Measurements from ENCODE around the gene SPDYE3. TPM values are rescaled to one million over a fixed set of nuclear protein-coding genes. Genes with fewer than 3 reads are reported as not detected.

Gene SPDYE3
- total RNA-seq, 4 donors from 2014 or later = not detected

- H3K9me3 ChIP-seq = peaks cover 0 to 3% of the 10 kb centered on the region in 2 donors
- no peak overlapping the region for H3K27ac ChIP-seq
- no peak overlapping the region for H3K4me3 ChIP-seq
- intact Hi-C loops (cut with DNase I; ENCODE audit: low total_unique reads) = no loop called here
- H3K27me3 ChIP-seq = no peaks in the 10 kb centered on the region
- TF ChIP-seq POLR2A (IDR thresholded peaks at IDR 0.05) = no peak
- TF ChIP-seq, protein P1, sequence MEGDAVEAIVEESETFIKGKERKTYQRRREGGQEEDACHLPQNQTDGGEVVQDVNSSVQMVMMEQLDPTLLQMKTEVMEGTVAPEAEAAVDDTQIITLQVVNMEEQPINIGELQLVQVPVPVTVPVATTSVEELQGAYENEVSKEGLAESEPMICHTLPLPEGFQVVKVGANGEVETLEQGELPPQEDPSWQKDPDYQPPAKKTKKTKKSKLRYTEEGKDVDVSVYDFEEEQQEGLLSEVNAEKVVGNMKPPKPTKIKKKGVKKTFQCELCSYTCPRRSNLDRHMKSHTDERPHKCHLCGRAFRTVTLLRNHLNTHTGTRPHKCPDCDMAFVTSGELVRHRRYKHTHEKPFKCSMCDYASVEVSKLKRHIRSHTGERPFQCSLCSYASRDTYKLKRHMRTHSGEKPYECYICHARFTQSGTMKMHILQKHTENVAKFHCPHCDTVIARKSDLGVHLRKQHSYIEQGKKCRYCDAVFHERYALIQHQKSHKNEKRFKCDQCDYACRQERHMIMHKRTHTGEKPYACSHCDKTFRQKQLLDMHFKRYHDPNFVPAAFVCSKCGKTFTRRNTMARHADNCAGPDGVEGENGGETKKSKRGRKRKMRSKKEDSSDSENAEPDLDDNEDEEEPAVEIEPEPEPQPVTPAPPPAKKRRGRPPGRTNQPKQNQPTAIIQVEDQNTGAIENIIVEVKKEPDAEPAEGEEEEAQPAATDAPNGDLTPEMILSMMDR (IDR thresholded peaks at IDR 0.05) = no peak
- no peak for DNase-seq
- H3K4me1 ChIP-seq = no peaks in the 10 kb centered on the region
- no peaks in the 10 kb centered on the region for H3K36me3 ChIP-seq
Observed at GRCh38 chr7:100370746-100371145, 63.2 kb downstream of the SPDYE3 start.

DNA sequence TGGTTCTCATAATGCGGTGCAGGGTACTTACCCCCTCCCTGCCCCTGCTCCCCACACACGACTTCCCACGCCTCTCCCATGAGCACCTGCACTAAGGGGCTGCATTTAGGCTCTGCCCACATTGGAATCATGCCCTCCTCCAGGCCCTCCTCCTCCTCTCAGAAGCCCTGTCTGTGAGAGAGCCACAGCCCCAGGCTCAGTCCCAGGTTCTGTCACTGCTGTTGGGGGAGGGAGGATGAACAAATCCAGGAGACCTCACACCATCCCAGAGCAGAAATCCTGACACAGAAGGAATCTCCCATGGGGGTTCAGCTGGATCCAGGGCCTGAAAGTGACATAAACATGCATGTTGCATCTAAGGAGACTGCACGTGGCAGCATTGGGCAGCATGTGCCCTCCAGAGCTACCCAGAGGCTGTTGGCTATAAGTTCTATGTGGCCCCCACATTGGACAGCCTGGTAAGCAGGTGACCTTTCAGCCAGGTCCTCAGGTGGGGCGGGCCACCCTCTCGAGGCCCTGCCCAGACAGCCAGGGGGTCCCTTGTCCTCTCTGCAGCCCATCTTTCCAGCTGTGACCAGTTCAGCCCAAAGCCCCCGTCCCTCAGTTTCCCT is 64.2 kb downstream of the SPDYE3 start:
- Histone ChIP-seq H3K27ac (no peak overlapping the region), H3K4me1 (no peaks in the 10 kb centered on the region), H3K4me3 (no peak overlapping the region), H3K36me3 (no peaks in the 10 kb centered on the region), H3K27me3 (no peaks in the 10 kb centered on the region), H3K9me3 (peaks cover 0 to 3% of the 10 kb centered on the region in 2 donors)
- intact Hi-C loops (cut with DNase I; ENCODE audit: low total_unique reads) = no loop called here
- no peak for DNase-seq
- TF ChIP-seq POLR2A (IDR thresholded peaks at IDR 0.05) = no peak
- TF ChIP-seq, protein P1 (IDR thresholded peaks at IDR 0.05) = no peak

Small RNA genes lying within 50 kb of the gene (small RNA-seq; reads per million reads assigned to genes)
- not detected for gene RF00019

Other genes with a start within 250 kb of the SPDYE3 start
- 10 to 100 TPM; 10.9 to 69.4 (median 50.3) TPM for gene ZNF3, start 226.0 kb upstream of the SPDYE3 start, total RNA-seq
- 100 to 1,000 TPM in 1 of 4 donors, 10 to 100 TPM in 3; 31.8 to 110 (median 53.1) TPM for gene COPS6, start 218.7 kb upstream of the SPDYE3 start, total RNA-seq
- 10 to 100 TPM; 18.7 to 74.8 (median 43.3) TPM for gene MCM7, start 206.3 kb upstream of the SPDYE3 start, total RNA-seq
- gene AP4M1, start 206.1 kb upstream of the SPDYE3 start, total RNA-seq = 10 to 100 TPM in 3 of 4 donors, 1 to 10 TPM in 1; 5.0 to 52.0 (median 33.6) TPM
- gene TAF6, start 188.3 kb upstream of the SPDYE3 start, total RNA-seq = 10 to 100 TPM; 23.5 to 68.9 (median 67.7) TPM
- gene CNPY4, start 188.1 kb upstream of the SPDYE3 start, total RNA-seq = 10 to 100 TPM in 2 of 4 donors, 1 to 10 TPM in 1, not detected in 1; 3.3 to 53.6 (median 24.7) TPM
- gene MBLAC1, start 180.7 kb upstream of the SPDYE3 start, total RNA-seq = 10 to 100 TPM in 1 of 4 donors, 1 to 10 TPM in 3; 1.3 to 12.4 (median 4.6) TPM
- gene LAMTOR4, start 158.8 kb upstream of the SPDYE3 start, total RNA-seq = 100 to 1,000 TPM in 3 of 4 donors, 10 to 100 TPM in 1; 53.3 to 197 (median 115) TPM
- gene TRAPPC14, start 149.0 kb upstream of the SPDYE3 start, total RNA-seq = 10 to 100 TPM in 1 of 4 donors, 1 to 10 TPM in 3; 2.8 to 22.3 (median 5.7) TPM
- 10 to 100 TPM in 1 of 4 donors, 1 to 10 TPM in 1, under 1 TPM in 1, not detected in 1; 0.51 to 12.1 (median 7.5) TPM for gene GAL3ST4, start 139.1 kb upstream of the SPDYE3 start, total RNA-seq
- gene GPC2, start 130.3 kb upstream of the SPDYE3 start, total RNA-seq = 1 to 10 TPM in 2 of 4 donors, under 1 TPM in 1, not detected in 1; under 0.01 to 9.3 (median 4.5) TPM
- gene STAG3, start 129.8 kb upstream of the SPDYE3 start, total RNA-seq = 1 to 10 TPM in 1 of 4 donors, under 1 TPM in 1, not detected in 2; 0.49 to 2.5 TPM
- gene PVRIG, start 87.8 kb upstream of the SPDYE3 start, total RNA-seq = under 1 TPM in 1 of 4 donors, not detected in 3; 0.21 TPM
- 10 to 100 TPM; 13.4 to 66.1 (median 56.3) TPM for gene PILRB, start 50.4 kb downstream of the SPDYE3 start, total RNA-seq
- 10 to 100 TPM in 1 of 4 donors, 1 to 10 TPM in 3; 3.3 to 20.6 (median 6.7) TPM for gene PILRA, start 65.8 kb downstream of the SPDYE3 start, total RNA-seq
- gene ZCWPW1, start 121.0 kb downstream of the SPDYE3 start, total RNA-seq = 1 to 10 TPM in 3 of 4 donors, not detected in 1; 1.5 to 6.1 (median 5.2) TPM
- gene MEPCE, start 122.1 kb downstream of the SPDYE3 start, total RNA-seq = 10 to 100 TPM; 21.2 to 44.2 (median 30.2) TPM
- gene PPP1R35, start 128.8 kb downstream of the SPDYE3 start, total RNA-seq = 10 to 100 TPM in 2 of 4 donors, 1 to 10 TPM in 2; 7.4 to 39.7 (median 17.8) TPM
- gene SPACDR, start 156.6 kb downstream of the SPDYE3 start, total RNA-seq = 10 to 100 TPM in 1 of 4 donors, 1 to 10 TPM in 2, not detected in 1; 1.4 to 22.1 (median 1.8) TPM
- gene TSC22D4, start 171.5 kb downstream of the SPDYE3 start, total RNA-seq = 10 to 100 TPM; 17.6 to 40.3 (median 19.5) TPM
- gene NYAP1, start 176.2 kb downstream of the SPDYE3 start, total RNA-seq = 1 to 10 TPM in 2 of 4 donors, under 1 TPM in 2; 0.29 to 6.5 (median 2.4) TPM
- 10 to 100 TPM in 3 of 4 donors, 1 to 10 TPM in 1; 6.8 to 64.4 (median 20.4) TPM for gene AGFG2, start 231.5 kb downstream of the SPDYE3 start, total RNA-seq